ENCODE data around the gene CATSPERE.
"Not testable (repeated sequence)": the region's sequence is repeated elsewhere in the genome, so short reads cannot be mapped to it uniquely, and the experiment has no call there.

CATSPERE gene

DNA sequence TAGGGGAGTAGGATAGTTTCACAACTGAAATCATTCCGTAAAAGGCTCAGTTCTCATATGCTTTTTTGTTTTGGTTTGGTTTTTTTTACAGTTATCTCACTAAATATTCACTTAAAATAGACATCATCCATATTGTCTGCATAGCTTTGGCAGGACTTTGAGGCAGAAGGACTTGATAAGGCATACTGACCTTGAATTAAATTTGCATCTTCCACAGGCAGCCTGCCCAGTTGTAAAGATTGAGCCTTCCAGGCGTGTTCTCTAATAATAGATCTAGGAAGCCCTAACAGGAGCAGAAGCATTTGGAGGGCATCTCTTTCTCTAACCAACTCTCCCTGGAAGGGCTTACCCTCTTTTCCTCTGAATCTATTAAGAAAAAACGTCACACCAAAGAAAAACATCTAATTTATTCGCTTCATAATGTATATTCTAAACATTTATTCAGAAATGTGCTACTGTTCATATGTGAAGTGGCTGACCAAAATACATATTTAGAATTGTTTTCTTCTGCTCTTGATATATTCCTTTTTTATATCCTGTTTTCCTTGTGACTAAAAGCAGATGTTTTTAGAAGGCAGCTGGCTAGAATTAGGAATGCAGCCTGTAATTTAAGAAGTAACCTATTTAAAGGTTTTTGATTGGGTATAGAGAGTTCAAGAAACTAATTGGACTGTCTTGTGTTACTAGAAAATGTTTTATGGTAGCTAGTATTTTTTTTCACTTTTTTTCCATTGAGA lies 212.0 kb downstream of the CATSPERE start:
- TF ChIP-seq JUND (IDR thresholded peaks at IDR 0.05; ENCODE audit: low read depth): no peak
- in situ Hi-C loops (cut with HindIII; ENCODE audit: low pct_unique_long_range_greater_than_20kb, low sequenced_read_pairs): no loop called here
- DNase-seq (ENCODE audit: low read depth in 1 of 2, low spot score in 1 of 2): no peak

DNA sequence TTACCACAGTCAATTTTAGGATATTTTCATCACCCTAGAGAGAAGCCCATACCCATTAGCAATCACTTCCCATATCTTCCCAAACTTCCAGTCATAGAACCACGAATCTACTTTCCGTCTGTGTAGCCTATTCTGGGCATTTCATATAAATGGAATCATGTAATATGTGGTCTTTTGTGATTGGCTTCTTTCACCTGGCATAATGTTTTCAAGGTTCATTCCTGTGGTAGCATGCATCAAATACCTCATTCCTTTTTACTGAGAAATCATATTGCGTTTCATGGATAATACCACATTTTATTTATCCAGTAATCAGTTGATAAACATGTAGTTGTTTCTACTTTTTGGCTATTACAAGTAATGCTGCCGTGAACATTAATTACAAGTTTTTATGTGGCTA lies 213.4 kb downstream of the CATSPERE start:
- no peak for TF ChIP-seq JUND (IDR thresholded peaks at IDR 0.05; ENCODE audit: low read depth)
- DNase-seq (ENCODE audit: low read depth in 1 of 2, low spot score in 1 of 2): no peak
- in situ Hi-C loops (cut with HindIII; ENCODE audit: low pct_unique_long_range_greater_than_20kb, low sequenced_read_pairs): no loop called here

DNA sequence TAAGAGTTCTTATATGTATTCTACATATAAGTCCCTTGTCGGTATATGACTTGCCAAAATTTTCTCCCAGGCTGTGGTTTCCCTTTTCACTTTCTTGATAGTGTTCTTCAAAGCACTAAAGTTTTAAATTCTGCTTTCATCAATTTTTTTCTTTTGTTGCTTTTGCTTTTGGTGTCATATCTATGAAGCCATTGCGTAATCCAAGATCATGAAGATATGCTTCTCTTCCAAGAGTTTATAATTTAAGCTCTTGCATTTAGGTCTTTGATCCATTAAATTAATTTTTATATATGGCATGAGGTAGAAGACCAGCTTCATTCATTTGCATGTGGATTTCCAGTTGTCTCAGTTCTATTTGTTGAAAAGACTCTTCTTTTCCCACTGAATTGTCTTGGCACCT lies 214.1 kb downstream of the CATSPERE start:
- TF ChIP-seq JUND (IDR thresholded peaks at IDR 0.05; ENCODE audit: low read depth): no peak
- DNase-seq (ENCODE audit: low read depth in 1 of 2, low spot score in 1 of 2): no peak

DNA sequence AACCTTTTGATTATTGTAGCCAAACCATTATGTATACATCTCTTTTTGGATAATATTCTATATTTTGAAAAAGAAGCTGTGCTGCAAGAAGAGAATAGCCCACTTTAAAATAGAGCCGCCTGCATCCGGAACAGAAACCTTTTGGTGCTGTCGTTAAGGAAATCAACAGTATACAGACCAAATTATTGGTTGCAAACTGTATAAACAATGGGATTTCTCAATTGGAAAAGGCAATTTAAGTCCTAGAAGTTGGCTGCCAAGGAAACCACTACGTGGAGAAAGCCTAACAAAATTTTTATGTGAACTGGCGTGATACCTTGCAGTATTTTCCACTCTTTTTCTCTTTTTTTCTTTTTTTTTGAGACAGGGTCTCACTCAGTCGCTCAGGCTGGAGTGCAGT lies 217.6 kb downstream of the CATSPERE start:
- DNase-seq (ENCODE audit: low read depth in 1 of 2, low spot score in 1 of 2): no peak
- in situ Hi-C loops (cut with HindIII; ENCODE audit: low pct_unique_long_range_greater_than_20kb, low sequenced_read_pairs): no loop called here
- TF ChIP-seq JUND (IDR thresholded peaks at IDR 0.05; ENCODE audit: low read depth): no peak

More for the DNA sequence above, 214.1 kb downstream of the CATSPERE start:
- in situ Hi-C loops (cut with HindIII; ENCODE audit: low pct_unique_long_range_greater_than_20kb, low sequenced_read_pairs): no loop called here

DNA sequence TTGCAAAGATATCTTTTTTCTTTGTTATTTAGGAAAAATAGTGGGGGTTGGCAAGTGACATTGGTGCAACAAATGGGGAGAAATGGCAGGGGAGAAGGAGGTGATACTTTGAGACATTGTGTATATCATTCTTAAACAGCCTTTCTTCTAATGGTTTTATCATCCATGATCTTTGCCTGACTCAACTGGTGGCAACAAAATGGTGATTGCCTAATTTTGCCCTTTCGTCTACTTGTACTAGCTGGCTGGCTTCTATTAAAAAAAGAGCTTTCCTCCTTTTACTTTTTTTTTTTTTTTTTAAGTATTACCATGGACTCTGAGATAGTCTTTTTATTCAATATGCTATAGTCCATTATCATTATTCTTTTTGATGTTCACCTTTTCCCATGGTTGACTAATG lies 219.6 kb downstream of the CATSPERE start:
- no peak for DNase-seq (ENCODE audit: low read depth in 1 of 2, low spot score in 1 of 2)
- in situ Hi-C loops (cut with HindIII; ENCODE audit: low pct_unique_long_range_greater_than_20kb, low sequenced_read_pairs): no loop called here
- no peak for TF ChIP-seq JUND (IDR thresholded peaks at IDR 0.05; ENCODE audit: low read depth)

DNA sequence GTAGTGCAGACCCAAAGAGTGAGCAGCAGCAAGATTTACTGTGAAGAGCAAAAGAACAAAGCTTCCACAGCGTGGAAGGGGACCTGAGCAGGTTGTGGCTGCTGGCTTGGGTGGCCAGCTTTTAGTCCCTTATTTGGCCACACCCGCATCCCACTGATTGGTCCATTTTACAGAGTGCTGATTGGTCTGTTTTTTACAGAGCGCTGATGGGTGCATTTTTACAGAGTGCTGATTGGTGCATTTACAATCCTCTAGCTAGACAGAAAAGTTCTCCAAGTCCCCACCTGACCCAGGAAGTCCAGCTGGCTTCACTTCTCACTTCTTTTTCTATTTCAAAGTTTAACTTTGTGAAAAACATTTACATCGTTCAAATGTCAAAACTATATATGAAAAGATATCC lies 221.0 kb downstream of the CATSPERE start:
- in situ Hi-C loops (cut with HindIII; ENCODE audit: low pct_unique_long_range_greater_than_20kb, low sequenced_read_pairs); DNase-seq (ENCODE audit: low read depth in 1 of 2, low spot score in 1 of 2): not testable (repeated sequence)

Data from T47D (cell line).